Pancreas (tissue), 10 donors: Measurements from ENCODE around the gene TSHZ2. TPM values are rescaled to one million over a fixed set of nuclear protein-coding genes. Genes with fewer than 3 reads are reported as not detected.

Experiments
- ATAC-seq, 4 donors: fragments of 200-7000 bp; cut with Tn5 transposase; one replicate each; pipeline versions ENCODE4 v1.8.0 to v1.9.1; 2020; ENCODE audit warnings: mild to moderate bottlenecking in 4 of 4, moderate library complexity in 4 of 4
- DNase-seq, 6 donors: peaks; one replicate each; pipeline ENCODE4 v3.0.0-alpha.2; 2020
- FAIRE-seq: peaks from 2 replicates; lab custom pipeline; 2012; peaks lifted over from hg19 to GRCh38; lab: Jason Lieb, UNC
- H3K27ac ChIP-seq, 4 donors: fragments of 200-600 bp; sonication (generic); 1 replicate in 3 of 4; 2 replicates in 1 of 4; pipeline versions ENCODE4 v1.5.0 to v1.8.0; 2020
- H3K27me3 ChIP-seq, 4 donors: fragments of 200-600 bp; one replicate each; pipeline ENCODE4 v1.8.0; 2021
- H3K36me3 ChIP-seq, 3 donors: fragments of 200-600 bp; sonication (generic) in 1 of 3; one replicate each; pipeline versions ENCODE4 v1.5.0 to v1.8.0; 2020 to 2021
- H3K4me1 ChIP-seq, 3 donors: fragments of 200-600 bp; one replicate each; pipeline ENCODE4 v1.8.0; 2021
- H3K4me3 ChIP-seq, 4 donors: fragments of 200-600 bp; sonication (generic) in 2 of 4; one replicate each; pipeline versions ENCODE4 v1.5.0 to v1.8.0; 2020 to 2021
- H3K9me3 ChIP-seq, 4 donors: fragments of 200-600 bp; one replicate each; pipeline ENCODE4 v1.8.0; 2021
- WGBS, 2 donors: extraction: QIAGEN DNeasy Blood & Tissue Kit; methylation state at CpG; one replicate each; pipeline ENCODE4 v1.1.7; 2013; 5-methylcytosine and 5-hydroxymethylcytosine counted together
- intact Hi-C, 3 donors: fragments of 100-400 bp; cut with DNase I; formaldehyde crosslinking; loops; one replicate each; pipeline versions ENCODE4 v1.11.1 to v1.14.2; 2022
- polyA plus RNA-seq, 2 donors: library from polyadenylated mRNA; stranded (reverse); fragments of 200-250 nt; gene quantifications; one replicate each; pipeline ENCODE4 v1.2.3, GENCODE V29; 2013
- total RNA-seq, 6 donors: library from RNA; stranded (reverse); fragmentation: NEBNext Ultra II Directional in 4 of 6; extraction: Animal tissue kit (Norgen Biotek cat#: 25700) in 4 of 6; gene quantifications; one replicate each; pipeline versions ENCODE4 v1.2.1 to v1.2.4, GENCODE V29; 2021 to 2023
- TF ChIP-seq, protein P1 (sequence below), 4 donors: fragments of 200-600 bp; sonication (generic) in 3 of 4; IDR thresholded peaks; one replicate each; pipeline versions ENCODE4 v1.5.0 to v1.8.0; 2021; ENCODE audit warnings: antibody characterized with exemption in 4 of 4
- donor health status: healthy with polysubstance abuse.
- donor health status: DM: no; HTN: no; CAD: no; lungs with moderate emphysema.
- donor health status: DM: no; HTN: no; CAD: no.
- donor health status: control.
- donor health status: control.
- donor health status: Bipolar disorder and iron deficiency.
- donor health status: DM: yes; HTN: yes; CAD: no.
- donor health status: DM: no; HTN: no; CAD: no.
- donor health status: DM: no; HTN: no; CAD: no.
- donor health status: DM: yes; HTN: yes; CAD: no.

Gene TSHZ2
- total and polyA plus RNA-seq, 8 donors: 2.2 to 23.5 (median 4.5) TPM

DNA sequence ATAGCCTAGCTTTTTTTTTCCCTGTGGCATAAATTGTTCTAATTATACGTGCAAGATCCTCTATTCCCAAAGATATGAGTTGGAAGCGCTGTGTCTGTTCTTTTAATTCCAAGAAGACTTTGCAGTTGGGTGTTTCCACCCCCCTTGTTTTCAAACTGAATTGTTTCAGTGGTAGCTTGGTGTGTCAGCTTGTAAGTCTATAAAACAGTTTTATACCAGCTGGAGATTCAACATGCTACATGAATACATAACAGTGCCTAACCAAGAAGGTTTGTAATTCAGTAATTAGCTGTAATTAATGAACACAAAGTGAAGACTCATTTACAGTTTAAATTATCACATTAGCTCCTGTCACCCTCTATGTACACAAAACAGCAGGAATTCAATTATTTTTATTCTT, 467.5 kb downstream of the TSHZ2 start:
- TF ChIP-seq, protein P1, sequence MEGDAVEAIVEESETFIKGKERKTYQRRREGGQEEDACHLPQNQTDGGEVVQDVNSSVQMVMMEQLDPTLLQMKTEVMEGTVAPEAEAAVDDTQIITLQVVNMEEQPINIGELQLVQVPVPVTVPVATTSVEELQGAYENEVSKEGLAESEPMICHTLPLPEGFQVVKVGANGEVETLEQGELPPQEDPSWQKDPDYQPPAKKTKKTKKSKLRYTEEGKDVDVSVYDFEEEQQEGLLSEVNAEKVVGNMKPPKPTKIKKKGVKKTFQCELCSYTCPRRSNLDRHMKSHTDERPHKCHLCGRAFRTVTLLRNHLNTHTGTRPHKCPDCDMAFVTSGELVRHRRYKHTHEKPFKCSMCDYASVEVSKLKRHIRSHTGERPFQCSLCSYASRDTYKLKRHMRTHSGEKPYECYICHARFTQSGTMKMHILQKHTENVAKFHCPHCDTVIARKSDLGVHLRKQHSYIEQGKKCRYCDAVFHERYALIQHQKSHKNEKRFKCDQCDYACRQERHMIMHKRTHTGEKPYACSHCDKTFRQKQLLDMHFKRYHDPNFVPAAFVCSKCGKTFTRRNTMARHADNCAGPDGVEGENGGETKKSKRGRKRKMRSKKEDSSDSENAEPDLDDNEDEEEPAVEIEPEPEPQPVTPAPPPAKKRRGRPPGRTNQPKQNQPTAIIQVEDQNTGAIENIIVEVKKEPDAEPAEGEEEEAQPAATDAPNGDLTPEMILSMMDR (IDR thresholded peaks at IDR 0.05): no peak
- no peaks in the 10 kb centered on the region for H3K4me1 ChIP-seq
- no peaks in the 10 kb centered on the region for H3K27me3 ChIP-seq
- FAIRE-seq (no peak), DNase-seq (no peak), ATAC-seq (no peak)
- no peaks in the 10 kb centered on the region for H3K36me3 ChIP-seq
- H3K4me3 ChIP-seq: no peak overlapping the region
- 65 to 83% methylated on average over 2 of the region's 2 CpGs for WGBS, 2 donors
- no peaks in the 10 kb centered on the region for H3K9me3 ChIP-seq
- H3K27ac ChIP-seq: no peak overlapping the region
- intact Hi-C loops: no loop called here

DNA sequence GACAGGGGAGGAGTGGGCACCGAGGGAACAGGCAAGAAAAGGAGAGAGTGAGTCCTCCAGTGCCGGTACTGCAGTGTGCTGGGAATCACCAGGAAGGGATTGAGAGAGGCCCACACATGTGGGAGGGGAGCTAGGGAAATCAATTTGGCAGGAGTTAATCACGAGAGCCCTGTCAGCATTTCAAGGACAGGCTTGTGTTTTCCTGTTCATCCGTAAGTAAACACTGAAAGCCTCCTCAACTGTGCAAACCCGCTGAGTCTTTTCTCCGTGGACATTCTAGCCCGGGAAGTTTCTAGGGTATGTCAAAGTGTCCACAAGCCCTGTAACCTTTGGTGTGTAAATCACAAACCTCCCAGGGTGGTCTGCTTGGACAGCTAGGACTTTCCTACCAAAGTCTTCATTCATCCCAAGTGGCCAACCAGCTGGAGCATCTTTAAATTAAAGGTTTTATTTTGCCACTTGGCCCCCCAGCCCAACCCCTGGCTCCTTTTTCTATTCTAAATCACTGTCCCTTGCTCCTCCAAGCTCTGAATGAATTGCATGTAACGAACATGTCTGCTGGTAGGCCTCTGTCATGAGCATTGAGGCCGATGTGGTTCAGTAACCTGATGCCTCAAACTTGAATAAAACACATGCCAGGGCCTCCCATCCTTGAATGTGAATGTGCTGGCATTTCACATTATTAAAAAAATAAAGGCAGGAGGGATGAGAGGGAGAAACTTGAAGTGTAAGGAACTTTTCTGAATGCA, 472.4 kb downstream of the TSHZ2 start:
- FAIRE-seq (no peak), DNase-seq (no peak), ATAC-seq (peak in 3 of 4 donors; percentile 32 to 63 (median 57))
- Histone ChIP-seq H3K27me3 (no peaks in the 10 kb centered on the region), H3K27ac (no peak overlapping the region), H3K36me3 (no peaks in the 10 kb centered on the region), H3K4me1 (no peaks in the 10 kb centered on the region), H3K4me3 (no peak overlapping the region), H3K9me3 (no peaks in the 10 kb centered on the region)
- intact Hi-C loops: no loop called here
- 27 to 31% methylated on average over 9 of the region's 9 CpGs for WGBS, 2 donors
- TF ChIP-seq, protein P1 (IDR thresholded peaks at IDR 0.05): no peak

DNA sequence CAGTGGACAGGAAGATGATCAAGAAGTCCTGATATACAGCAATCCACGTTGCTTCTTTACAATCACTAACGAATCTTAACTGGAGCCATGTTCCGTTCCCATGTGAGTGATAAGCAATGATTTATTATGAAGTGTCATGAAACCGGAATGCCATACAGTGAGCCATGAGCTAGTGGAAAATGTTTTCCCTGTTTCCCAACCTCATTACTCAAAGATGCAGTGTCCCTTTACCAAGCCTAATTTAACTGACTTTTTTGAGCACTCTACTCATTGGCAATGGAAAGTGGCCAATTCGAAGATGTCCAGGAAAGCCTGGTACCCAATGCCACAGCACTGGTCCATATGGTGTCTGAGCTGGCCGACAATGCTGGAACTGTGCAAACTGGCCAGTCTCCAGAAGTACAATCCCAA, 473.2 kb downstream of the TSHZ2 start:
- Histone ChIP-seq H3K4me1 (no peaks in the 10 kb centered on the region), H3K36me3 (no peaks in the 10 kb centered on the region), H3K27ac (no peak overlapping the region), H3K4me3 (no peak overlapping the region), H3K9me3 (no peaks in the 10 kb centered on the region), H3K27me3 (no peaks in the 10 kb centered on the region)
- TF ChIP-seq, protein P1 (IDR thresholded peaks at IDR 0.05): no peak
- no peak for DNase-seq
- WGBS, 2 donors: 43 to 48% methylated on average over 6 of the region's 6 CpGs
- FAIRE-seq: no peak
- intact Hi-C loops: no loop called here
- peak in 3 of 4 donors; percentile 40 to 51 (median 51) for ATAC-seq

GRCh38 chr20:53445932-53446331, 473.8 kb downstream of the TSHZ2 start:
- H3K4me1 ChIP-seq: no peaks in the 10 kb centered on the region
- H3K9me3 ChIP-seq: no peaks in the 10 kb centered on the region
- WGBS, 2 donors: 86% methylated on average over 7 of the region's 7 CpGs
- ATAC-seq (peak in 2 of 4 donors; percentile 16 to 33), DNase-seq (no peak), FAIRE-seq (no peak)
- H3K36me3 ChIP-seq: no peaks in the 10 kb centered on the region
- intact Hi-C loops: no loop called here
- H3K27ac ChIP-seq: no peak overlapping the region
- no peaks in the 10 kb centered on the region for H3K27me3 ChIP-seq
- TF ChIP-seq, protein P1 (IDR thresholded peaks at IDR 0.05): no peak
- no peak overlapping the region for H3K4me3 ChIP-seq

- Histone ChIP-seq H3K4me3 (no peak overlapping the region), H3K27me3 (no peaks in the 10 kb centered on the region), H3K4me1 (no peaks in the 10 kb centered on the region), H3K9me3 (no peaks in the 10 kb centered on the region), H3K27ac (no peak overlapping the region), H3K36me3 (no peaks in the 10 kb centered on the region)
- no peak for ATAC-seq
- intact Hi-C loops: no loop called here
- DNase-seq: no peak
- TF ChIP-seq, protein P1 (IDR thresholded peaks at IDR 0.05): no peak
- FAIRE-seq: no peak
- WGBS, 2 donors: 67 to 81% methylated on average over 3 of the region's 3 CpGs
These were observed 475.2 kb downstream of the TSHZ2 start for GRCh38 chr20:53447316-53447715.
